DND-41 (cell line): Measurements from ENCODE around the gene SLC25A13.

ENCODE experiments used
- ATAC-seq: fragments of 200-7000 bp; cut with Tn5 transposase; 3 replicates; pipeline ENCODE4 v1.9.1; 2021; ENCODE audit warnings: low read depth; ENCODE audit not compliant: insufficient read depth
- DNase-seq: peaks from one replicate; pipeline ENCODE4 v3.0.0-alpha.2; 2020
- H2AFZ ChIP-seq: 2 replicates; pipeline ENCODE4 v1.6.0; 2012; ENCODE audit warnings: low read depth, low read length
- H3K27ac ChIP-seq: 2 replicates; pipeline ENCODE4 v1.5.1; 2012; ENCODE audit warnings: low read length, inconsistent platforms
- H3K27me3 ChIP-seq: fragments of 200-600 bp; sonication (generic); 2 replicates; pipeline ENCODE4 v1.6.0; 2012; ENCODE audit warnings: low read length, mild to moderate bottlenecking, inconsistent platforms; ENCODE audit not compliant: insufficient read depth, poor library complexity
- H3K36me3 ChIP-seq: 2 replicates; pipeline ENCODE4 v1.5.1; 2012; ENCODE audit warnings: low read length, inconsistent platforms; ENCODE audit not compliant: insufficient read depth
- H3K4me1 ChIP-seq: 2 replicates; pipeline ENCODE4 v1.5.1; 2012; ENCODE audit warnings: mild to moderate bottlenecking, low read length; ENCODE audit not compliant: insufficient read depth
- H3K4me2 ChIP-seq: 2 replicates; pipeline ENCODE4 v1.6.0; 2012; ENCODE audit warnings: mild to moderate bottlenecking, moderate library complexity, low read length, inconsistent platforms; ENCODE audit not compliant: insufficient read depth
- H3K4me3 ChIP-seq, 2 experiments: fragments of 200-600 bp in 1 of 2; shearing (Covaris generic) in 1 of 2; 2 replicates each; pipeline ENCODE4 v1.5.1; 2012 to 2016; ENCODE audit warnings: inconsistent platforms in 2 of 2, low read length in 2 of 2, mild to moderate bottlenecking in 2 of 2, low read depth in 1 of 2, moderate library complexity in 1 of 2
- H3K79me2 ChIP-seq: 2 replicates; pipeline ENCODE4 v1.6.0; 2012; ENCODE audit warnings: low read length, inconsistent platforms; ENCODE audit not compliant: insufficient read depth
- H3K9ac ChIP-seq: 2 replicates; pipeline ENCODE4 v1.6.0; 2012; ENCODE audit warnings: low read depth, mild to moderate bottlenecking, inconsistent platforms, low read length, moderate library complexity
- H3K9me3 ChIP-seq: 2 replicates; pipeline ENCODE4 v1.5.1; 2012; ENCODE audit warnings: low read length, moderate library complexity, mild to moderate bottlenecking, inconsistent platforms; ENCODE audit not compliant: insufficient read depth, severe bottlenecking
- H4K20me1 ChIP-seq: 2 replicates; pipeline ENCODE4 v1.6.0; 2012; ENCODE audit warnings: low read length; ENCODE audit not compliant: insufficient read depth
- CTCF ChIP-seq: IDR thresholded peaks from 2 replicates; pipeline ENCODE4 v1.5.1; 2012; ENCODE audit warnings: borderline replicate concordance, low read length, moderate library complexity, mild to moderate bottlenecking; ENCODE audit not compliant: poor library complexity, severe bottlenecking; ENCODE audit errors: extremely low read depth
- EZH2 ChIP-seq: IDR thresholded peaks from 3 replicates; pipeline ENCODE4 v1.6.1; 2012; ENCODE audit warnings: borderline replicate concordance, low read depth, mild to moderate bottlenecking, moderate library complexity, low read length, inconsistent platforms; ENCODE audit not compliant: severe bottlenecking

The SLC25A13 gene

GRCh38 chr7:96085953-96086352 is 235.9 kb downstream of the SLC25A13 start:
- H3K9me3 ChIP-seq, result no peaks in the 10 kb centered on the region
- no peaks in the 10 kb centered on the region for H3K79me2 ChIP-seq
- H3K9ac ChIP-seq, result no peak overlapping the region
- H3K27ac ChIP-seq, result no peak overlapping the region
- ATAC-seq, result no peak
- H4K20me1 ChIP-seq, result no peaks in the 10 kb centered on the region
- no peak overlapping the region for H3K4me3 ChIP-seq
- H3K4me1 ChIP-seq, result no peaks in the 10 kb centered on the region
- DNase-seq, result no peak
- H2AFZ ChIP-seq, result no peak overlapping the region
- H3K27me3 ChIP-seq, result no peaks in the 10 kb centered on the region
- TF ChIP-seq EZH2 (no peak), CTCF (no peak)
- no peak overlapping the region for H3K4me2 ChIP-seq
- no peaks in the 10 kb centered on the region for H3K36me3 ChIP-seq

DNA sequence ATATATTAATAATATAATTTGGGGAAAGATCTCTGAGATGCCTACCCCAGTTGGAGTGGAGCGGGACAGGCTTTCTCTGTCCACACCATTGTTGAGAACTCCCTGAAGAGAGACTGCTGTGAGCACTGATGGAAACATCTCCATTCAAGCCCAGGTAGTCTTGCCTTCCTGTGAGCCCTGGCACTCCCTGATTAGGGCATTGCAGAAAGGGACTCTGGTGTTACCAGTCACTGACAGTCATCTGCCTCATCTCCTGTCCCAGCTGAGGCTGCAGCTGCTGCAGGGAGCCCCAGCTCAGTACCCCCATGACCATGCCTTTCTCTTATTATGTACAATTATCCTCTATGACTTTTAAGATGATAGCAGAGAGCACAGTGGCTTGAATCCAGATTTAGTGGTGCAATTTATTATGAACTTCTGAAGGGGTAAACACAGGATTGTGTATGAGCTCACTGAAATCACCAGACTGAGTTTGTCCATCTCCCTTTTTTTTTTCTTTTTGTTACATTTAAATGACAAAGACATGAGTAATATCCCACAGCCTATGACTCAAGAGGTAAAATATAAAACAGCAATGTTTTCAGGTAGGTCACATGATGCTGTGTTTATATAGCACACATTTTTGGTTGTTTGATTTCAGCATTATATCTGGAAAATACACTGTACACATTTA is 236.9 kb downstream of the SLC25A13 start:
- Histone ChIP-seq H3K4me2 (no peak overlapping the region), H2AFZ (no peak overlapping the region), H3K4me3 (no peak overlapping the region), H4K20me1 (no peaks in the 10 kb centered on the region), H3K36me3 (no peaks in the 10 kb centered on the region), H3K79me2 (no peaks in the 10 kb centered on the region), H3K27me3 (no peaks in the 10 kb centered on the region), H3K27ac (no peak overlapping the region), H3K9ac (no peak overlapping the region), H3K9me3 (no peaks in the 10 kb centered on the region), H3K4me1 (no peaks in the 10 kb centered on the region)
- ATAC-seq (no peak), DNase-seq (no peak)
- TF ChIP-seq EZH2 (no peak), CTCF (no peak)

DNA sequence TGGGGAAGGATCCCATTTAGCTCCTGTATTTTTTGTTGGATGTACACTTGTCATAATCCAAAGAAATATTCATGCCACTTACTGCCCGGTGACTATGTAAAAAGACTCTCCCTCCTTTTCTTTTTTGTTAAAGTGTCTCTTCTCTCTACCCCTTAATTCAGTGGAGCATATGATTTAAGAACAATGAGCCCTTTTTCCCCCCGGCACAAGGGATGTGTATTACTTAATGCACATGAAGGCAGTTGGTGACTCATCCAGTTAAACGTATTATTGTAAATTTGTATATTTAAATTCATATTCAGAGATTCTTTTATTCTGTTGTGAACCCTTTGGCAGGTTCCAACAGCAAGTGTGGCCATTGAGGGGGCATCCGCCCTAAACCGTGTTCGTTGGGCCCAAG is 241.9 kb downstream of the SLC25A13 start:
- Histone ChIP-seq H3K36me3 (no peaks in the 10 kb centered on the region), H3K4me1 (no peaks in the 10 kb centered on the region), H3K9me3 (no peaks in the 10 kb centered on the region), H2AFZ (no peak overlapping the region), H3K9ac (no peak overlapping the region), H3K4me2 (no peak overlapping the region), H3K79me2 (no peaks in the 10 kb centered on the region), H4K20me1 (no peaks in the 10 kb centered on the region), H3K27ac (no peak overlapping the region), H3K27me3 (no peaks in the 10 kb centered on the region), H3K4me3 (no peak overlapping the region)
- no peak for TF ChIP-seq CTCF
- ATAC-seq, result no peak
- no peak for DNase-seq

- no peak overlapping the region for H3K9ac ChIP-seq
- H3K4me1 ChIP-seq, result no peaks in the 10 kb centered on the region
- ATAC-seq, result no peak
- H3K4me3 ChIP-seq, result no peak overlapping the region
- no peaks in the 10 kb centered on the region for H4K20me1 ChIP-seq
- H3K9me3 ChIP-seq, result no peaks in the 10 kb centered on the region
- H3K79me2 ChIP-seq, result no peaks in the 10 kb centered on the region
- TF ChIP-seq EZH2 (no peak), CTCF (no peak)
- H3K4me2 ChIP-seq, result no peak overlapping the region
- no peak for DNase-seq
- no peak overlapping the region for H3K27ac ChIP-seq
- H3K27me3 ChIP-seq, result no peaks in the 10 kb centered on the region
- H2AFZ ChIP-seq, result no peak overlapping the region
- H3K36me3 ChIP-seq, result no peaks in the 10 kb centered on the region
Observed at GRCh38 chr7:96076350-96076707, 245.6 kb downstream of the SLC25A13 start.
